A549 (cell line): ENCODE data around the gene FMO2. TPM values are rescaled to one million over a fixed set of nuclear protein-coding genes. Genes with fewer than 3 reads are reported as not detected.

Experiments
- ATAC-seq, 2 experiments: fragments of 200-7000 bp in 1 of 2; fragments of >200 bp in 1 of 2; cut with Nextera tagmentation in 1 of 2; cut with Tn5 transposase in 1 of 2; 3 replicates each; pipeline versions ENCODE4 v1.8.0 to v1.9.1; 2018 to 2020; ENCODE audit warnings: mild to moderate bottlenecking in 1 of 2, moderate library complexity in 1 of 2
- CTCF ChIA-PET: fragments of 300-600 bp; sonication (Branson Sonifier 250); formaldehyde crosslinking; extraction: SDS; loops from one replicate; lab custom pipeline; 2021; ENCODE audit warnings: antibody characterized with exemption, inconsistent platforms; lab: Yijun Ruan, JAX
- POLR2A ChIA-PET: fragments of 350-600 bp; formaldehyde crosslinking; extraction: SDS; loops from one replicate; lab custom pipeline; 2021; ENCODE audit warnings: antibody characterized with exemption, inconsistent platforms; lab: Yijun Ruan, JAX
- DNase-seq, 2 experiments: peaks; one replicate each; pipeline versions ENCODE4 v3.0.0 to v3.0.0-alpha.2; 2011 to 2016; ENCODE audit warnings: low read depth in 1 of 2, low spot score in 1 of 2
- FAIRE-seq: peaks from 2 replicates; lab custom pipeline; 2011; peaks lifted over from hg19 to GRCh38; lab: Jason Lieb, UNC
- H3K27ac ChIP-seq, 2 experiments: fragments of >200 bp; sonication (Bioruptor Twin); formaldehyde crosslinking; 3 replicates each; pipeline ENCODE4 v1.5.1; 2016 to 2017
- H3K4me1 ChIP-seq: fragments of >200 bp; sonication (Bioruptor Twin); formaldehyde crosslinking; 3 replicates; pipeline ENCODE4 v1.6.1; 2016
- H3K4me2 ChIP-seq: fragments of >200 bp; sonication (Bioruptor Twin); formaldehyde crosslinking; 3 replicates; pipeline ENCODE4 v1.6.1; 2016
- H3K4me3 ChIP-seq: fragments of >200 bp; sonication (Bioruptor Twin); formaldehyde crosslinking; 3 replicates; pipeline ENCODE4 v1.5.1; 2016
- H3K9me3 ChIP-seq: fragments of >200 bp; sonication (Bioruptor Twin); formaldehyde crosslinking; 3 replicates; pipeline ENCODE4 v1.6.1; 2016
- BCL3 ChIP-seq: fragments of >200 bp; sonication (Bioruptor Twin); formaldehyde crosslinking; IDR thresholded peaks from 3 replicates; pipeline ENCODE4 v1.6.1; 2016
- CBX2 ChIP-seq: fragments of 200-600 bp; sonication (generic); IDR thresholded peaks from 2 replicates; pipeline ENCODE4 v1.6.1; 2016; ENCODE audit warnings: low read depth, mild to moderate bottlenecking, borderline replicate concordance
- CBX8 ChIP-seq: fragments of 200-600 bp; sonication (generic); IDR thresholded peaks from 2 replicates; pipeline ENCODE4 v1.6.1; 2016
- CEBPB ChIP-seq, 2 experiments: fragments of >200 bp in 1 of 2; sonication (Bioruptor Twin) in 1 of 2; formaldehyde crosslinking in 1 of 2; IDR thresholded peaks; 2 replicates each; pipeline ENCODE4 v1.6.1; 2012 to 2016
- CHD4 ChIP-seq: fragments of 200-600 bp; sonication (generic); IDR thresholded peaks from 2 replicates; pipeline ENCODE4 v1.6.1; 2016; ENCODE audit warnings: antibody characterized with exemption, mild to moderate bottlenecking, borderline replicate concordance
- CTCF ChIP-seq: fragments of >200 bp; sonication (Bioruptor Twin); formaldehyde crosslinking; IDR thresholded peaks from 3 replicates; pipeline ENCODE4 v1.5.1; 2016
- EHF ChIP-seq: fragments of 250-450 bp; sonication (Bioruptor Pico); IDR thresholded peaks from 2 replicates; pipeline ENCODE4 v1.5.0; 2020; ENCODE audit warnings: mild to moderate bottlenecking
- ESRRA ChIP-seq: fragments of 150-350 bp; IDR thresholded peaks from 2 replicates; pipeline ENCODE4 v1.6.1; 2014; ENCODE audit warnings: mild to moderate bottlenecking, low read length, borderline replicate concordance
- FOSB ChIP-seq: fragments of 250-450 bp; sonication (Bioruptor Pico); IDR thresholded peaks from 2 replicates; pipeline ENCODE4 v1.5.0; 2020; ENCODE audit warnings: mild to moderate bottlenecking, moderate library complexity
- FOSL2 ChIP-seq, 2 experiments: fragments of 450-650 bp in 1 of 2; fragments of >200 bp in 1 of 2; sonication (Bioruptor Twin) in 1 of 2; formaldehyde crosslinking; IDR thresholded peaks; 2 replicates each; pipeline versions ENCODE4 v1.5.0 to v1.6.1; 2016 to 2020; ENCODE audit warnings: mild to moderate bottlenecking in 1 of 2, moderate library complexity in 1 of 2
- GATA3 ChIP-seq: IDR thresholded peaks from 2 replicates; pipeline ENCODE4 v1.6.1; 2012; ENCODE audit warnings: borderline replicate concordance
- HDAC2 ChIP-seq: fragments of 200-600 bp; sonication (generic); IDR thresholded peaks from 2 replicates; pipeline ENCODE4 v1.6.1; 2016
- HMGXB4 ChIP-seq: fragments of 250-450 bp; sonication (Bioruptor Pico); IDR thresholded peaks from 2 replicates; pipeline ENCODE4 v1.5.0; 2021; ENCODE audit warnings: mild to moderate bottlenecking, moderate library complexity, borderline replicate concordance
- HOXA7 ChIP-seq: fragments of 250-450 bp; sonication (Bioruptor Pico); IDR thresholded peaks from 2 replicates; pipeline ENCODE4 v1.5.0; 2020; ENCODE audit warnings: mild to moderate bottlenecking, moderate library complexity
- HOXB5 ChIP-seq: fragments of 250-450 bp; sonication (Bioruptor Pico); IDR thresholded peaks from 2 replicates; pipeline ENCODE4 v1.5.0; 2020; ENCODE audit warnings: mild to moderate bottlenecking, moderate library complexity
- KDM1A ChIP-seq: fragments of 200-600 bp; sonication (generic); IDR thresholded peaks from 2 replicates; pipeline ENCODE4 v1.6.1; 2016; ENCODE audit warnings: low read depth, mild to moderate bottlenecking
- KDM5A ChIP-seq: fragments of 200-600 bp; sonication (generic); IDR thresholded peaks from 2 replicates; pipeline ENCODE4 v1.6.1; 2016; ENCODE audit warnings: antibody characterized with exemption, mild to moderate bottlenecking
- NPAS2 ChIP-seq: fragments of 250-450 bp; sonication (Bioruptor Pico); IDR thresholded peaks from 2 replicates; pipeline ENCODE4 v1.8.0; 2022; ENCODE audit warnings: mild to moderate bottlenecking, moderate library complexity, borderline replicate concordance
- NR3C1 ChIP-seq: fragments of >200 bp; sonication (Bioruptor Twin); formaldehyde crosslinking; IDR thresholded peaks from 3 replicates; pipeline ENCODE4 v1.6.1; 2017
- PHF8 ChIP-seq: fragments of 200-600 bp; sonication (generic); IDR thresholded peaks from 2 replicates; pipeline ENCODE4 v1.6.1; 2016; ENCODE audit warnings: low read depth, mild to moderate bottlenecking, antibody characterized with exemption, moderate library complexity, borderline replicate concordance
- RAD21 ChIP-seq, 2 experiments: fragments of >200 bp in 1 of 2; sonication (Bioruptor Twin) in 1 of 2; formaldehyde crosslinking in 1 of 2; IDR thresholded peaks in 1 of 2; conservative IDR thresholded peaks in 1 of 2; 2 replicates in 1 of 2; 3 replicates in 1 of 2; pipeline ENCODE4 v1.6.1; 2012 to 2018; ENCODE audit warnings: inconsistent platforms in 1 of 2
- SMC3 ChIP-seq: fragments of >200 bp; sonication (Bioruptor Twin); formaldehyde crosslinking; IDR thresholded peaks from 3 replicates; pipeline ENCODE4 v1.6.1; 2018; ENCODE audit warnings: inconsistent platforms
- TFCP2L1 ChIP-seq: fragments of 250-450 bp; sonication (Bioruptor Pico); IDR thresholded peaks from 2 replicates; pipeline ENCODE4 v1.5.0; 2021; ENCODE audit warnings: mild to moderate bottlenecking
- USF2 ChIP-seq: fragments of 450-650 bp; IDR thresholded peaks from 2 replicates; pipeline ENCODE4 v1.6.1; 2014; ENCODE audit warnings: antibody characterized with exemption
- ZC3H11A ChIP-seq: fragments of 450-650 bp; IDR thresholded peaks from 2 replicates; pipeline ENCODE4 v1.6.1; 2014; ENCODE audit warnings: antibody characterized with exemption, mild to moderate bottlenecking
- ZNF302 ChIP-seq: fragments of 250-450 bp; sonication (Bioruptor Pico); IDR thresholded peaks from 2 replicates; pipeline ENCODE4 v1.9.0; 2021; ENCODE audit warnings: inconsistent platforms, mild to moderate bottlenecking, moderate library complexity
- WGBS: methylation state at CpG from one replicate; pipeline ENCODE4 v1.1.6; 2017; ENCODE audit errors: missing lambda C conversion rate; 5-methylcytosine and 5-hydroxymethylcytosine counted together
- polyA plus RNA-seq, 4 experiments: library from polyadenylated mRNA; depleted of rRNA in 3 of 4; stranded (reverse); fragments of >200 nt; fragmentation: RNase III in 1 of 4; extraction: RNeasy Plus Mini Kit Qiagen cat#74134 plus additional on column Dnase treatment in 1 of 4; gene quantifications; 2 replicates in 3 of 4; 3 replicates in 1 of 4; pipeline ENCODE4 v1.2.3, GENCODE V29; 2011 to 2017
- TF ChIP-seq, protein P1 (sequence below): fragments of 250-450 bp; sonication (Bioruptor Pico); IDR thresholded peaks from 2 replicates; pipeline ENCODE4 v1.5.0; 2020; ENCODE audit warnings: low read depth, mild to moderate bottlenecking, moderate library complexity

FMO2 gene
- polyA plus RNA-seq, 2 of the 4 experiments (the other 2 are of a cell fraction), result not detected

DNA sequence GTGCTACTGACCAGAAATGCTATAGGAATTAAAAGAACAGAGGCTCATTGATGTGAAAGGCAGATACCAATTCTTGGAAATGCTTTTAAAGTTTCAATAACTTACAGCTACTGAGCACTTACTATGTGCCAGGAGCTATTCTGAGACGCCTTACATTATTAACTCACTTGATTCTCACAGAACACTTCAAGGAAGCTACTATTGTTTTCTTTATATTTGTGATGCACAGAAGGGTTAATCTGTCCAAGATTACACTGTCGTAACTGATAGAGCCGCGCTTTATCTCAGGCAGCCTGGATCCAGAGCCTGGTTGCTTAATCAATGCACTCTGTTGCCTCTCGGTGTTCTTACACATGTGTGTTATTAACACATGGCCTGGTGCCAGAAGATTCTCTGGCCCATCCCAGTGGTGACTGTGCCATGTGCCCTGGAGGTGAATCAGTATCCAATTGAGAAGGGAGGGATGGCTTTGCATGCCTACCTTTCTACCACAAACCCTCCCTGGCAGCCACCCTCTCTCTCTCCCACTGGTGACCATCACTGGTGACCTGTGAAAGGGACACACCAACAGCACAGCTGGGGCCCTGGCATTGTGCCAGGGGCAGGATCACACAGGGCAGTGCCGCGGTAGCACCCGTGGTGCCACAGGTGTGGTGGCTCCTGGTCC lies 72.0 kb downstream of the FMO2 start:
- CTCF ChIA-PET, result interaction anchor here (1.6 to 2.4 kb wide), 2 partner anchors 11 to 57 kb away, joined by 6 to 10 read pairs; partner anchors contain the start of gene FMO4
- no peak overlapping the region for H3K4me2 ChIP-seq
- FAIRE-seq (no peak), DNase-seq (peak in 1 of 2 experiments; percentile 12), ATAC-seq (no peak)
- no peak overlapping the region for H3K4me3 ChIP-seq
- H3K4me1 ChIP-seq, result peaks cover 4% of the 10 kb centered on the region; the same call in 1 of the 3 replicates
- POLR2A ChIA-PET, result no interaction called here
- no peaks in the 10 kb centered on the region for H3K9me3 ChIP-seq
- 66% methylated on average over 8 of the region's 8 CpGs for WGBS
- H3K27ac ChIP-seq, result no peak overlapping the region
- TF ChIP-seq CHD4, result no peak
- no peak for TF ChIP-seq NR3C1
- TF ChIP-seq ESRRA, result no peak
- TF ChIP-seq FOSB (CRISPR knock-in tag), result no peak
- no peak for TF ChIP-seq HDAC2
- TF ChIP-seq RAD21 (conservative IDR thresholded peaks at IDR 0.05 in 1 of 2, IDR thresholded peaks at IDR 0.05 in 1 of 2), result no peak
- no peak for TF ChIP-seq TFCP2L1 (CRISPR knock-in tag)
- no peak for TF ChIP-seq SMC3
- no peak for TF ChIP-seq BCL3
- no peak for TF ChIP-seq FOSL2 (IDR thresholded peaks at IDR 0.05)
- TF ChIP-seq FOSL2 (CRISPR knock-in tag; IDR thresholded peaks at IDR 0.05), result no peak
- TF ChIP-seq ZC3H11A, result no peak
- no peak for TF ChIP-seq KDM5A
- no peak for TF ChIP-seq ZNF302 (CRISPR knock-in tag)
- TF ChIP-seq HMGXB4 (CRISPR knock-in tag), result no peak
- no peak for TF ChIP-seq HOXA7 (CRISPR knock-in tag)
- TF ChIP-seq USF2, result no peak
- TF ChIP-seq, protein P1, sequence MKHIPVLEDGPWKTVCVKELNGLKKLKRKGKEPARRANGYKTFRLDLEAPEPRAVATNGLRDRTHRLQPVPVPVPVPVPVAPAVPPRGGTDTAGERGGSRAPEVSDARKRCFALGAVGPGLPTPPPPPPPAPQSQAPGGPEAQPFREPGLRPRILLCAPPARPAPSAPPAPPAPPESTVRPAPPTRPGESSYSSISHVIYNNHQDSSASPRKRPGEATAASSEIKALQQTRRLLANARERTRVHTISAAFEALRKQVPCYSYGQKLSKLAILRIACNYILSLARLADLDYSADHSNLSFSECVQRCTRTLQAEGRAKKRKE (CRISPR knock-in tag), result no peak
- no peak for TF ChIP-seq CTCF
- TF ChIP-seq GATA3, result no peak

DNA sequence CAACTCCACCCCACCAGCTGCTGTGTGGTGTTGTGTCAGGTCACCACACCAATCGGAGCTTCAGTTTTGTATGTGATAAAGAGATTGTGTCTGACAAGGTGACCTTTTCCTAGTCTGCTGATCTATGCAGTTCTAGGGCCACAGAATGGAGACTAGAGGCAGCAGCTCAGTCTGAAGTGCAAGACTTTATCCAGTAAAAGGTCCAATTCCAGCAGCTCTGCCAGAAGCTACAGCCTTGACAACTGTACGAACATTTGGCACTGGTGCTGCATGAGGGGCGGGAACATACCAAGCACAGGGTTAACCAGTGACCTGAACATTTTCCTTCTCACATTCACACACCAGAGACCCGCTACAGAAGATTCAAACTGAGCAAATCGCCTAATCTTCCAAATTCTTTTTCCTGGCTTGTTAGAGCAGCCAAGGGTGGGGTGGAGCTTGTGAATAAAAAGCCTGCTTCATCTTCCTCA lies 72.5 kb downstream of the FMO2 start:
- Histone ChIP-seq H3K27ac (no peak overlapping the region), H3K4me3 (no peak overlapping the region), H3K9me3 (no peaks in the 10 kb centered on the region), H3K4me1 (peaks cover 4% of the 10 kb centered on the region; the same call in 1 of the 3 replicates), H3K4me2 (no peak overlapping the region)
- no peak for ATAC-seq
- 70% methylated on average over 5 of the region's 5 CpGs for whole genome bisulfite sequencing
- ChIA-PET CTCF (interaction anchor here (1.5 to 2.4 kb wide), 3 partner anchors 10 to 56 kb away, joined by 4 to 10 read pairs (median 6); partner anchors contain the start of genes FMO1 and FMO4), POLR2A (no interaction called here)
- FAIRE-seq, result no peak
- TF ChIP-seq SMC3, result no peak
- TF ChIP-seq PHF8, result no peak
- no peak for TF ChIP-seq CHD4
- no peak for TF ChIP-seq CEBPB (IDR thresholded peaks at IDR 0.05)
- no peak for TF ChIP-seq KDM5A
- TF ChIP-seq CBX8, result no peak
- TF ChIP-seq CBX2, result no peak
- TF ChIP-seq HOXB5 (CRISPR knock-in tag), result no peak
- no peak for TF ChIP-seq KDM1A
- no peak for TF ChIP-seq EHF
- no peak for TF ChIP-seq NR3C1
- no peak for TF ChIP-seq NPAS2 (CRISPR knock-in tag)
- no peak for DNase-seq
